ENCODE data around the gene MAP1B. TPM values are rescaled to one million over a fixed set of nuclear protein-coding genes. Genes with fewer than 3 reads are reported as not detected.

Gene MAP1B
- total RNA-seq, 1 experiment from 2014 or later, result 21.9 TPM

- no peak for DNase-seq (ENCODE audit: low spot score)
- in situ Hi-C loops (cut with HindIII; ENCODE audit: low sequenced_read_pairs), result no loop called here
These were observed 18.1 kb downstream of the MAP1B start for GRCh38 chr5:72125271-72125940.

- in situ Hi-C loops (cut with HindIII; ENCODE audit: low sequenced_read_pairs), result no loop called here
- DNase-seq (ENCODE audit: low spot score), result no peak
These were observed 18.8 kb downstream of the MAP1B start for GRCh38 chr5:72125941-72126620.

- in situ Hi-C loops (cut with HindIII; ENCODE audit: low sequenced_read_pairs), result no loop called here
- DNase-seq (ENCODE audit: low spot score), result peak; percentile 46
These were observed 19.5 kb downstream of the MAP1B start for GRCh38 chr5:72126796-72127195.

GRCh38 chr5:72129725-72130124 is 22.4 kb downstream of the MAP1B start:
- in situ Hi-C loops (cut with HindIII; ENCODE audit: low sequenced_read_pairs), result no loop called here
- DNase-seq (ENCODE audit: low spot score), result no peak

- DNase-seq (ENCODE audit: low spot score), result no peak
- in situ Hi-C loops (cut with HindIII; ENCODE audit: low sequenced_read_pairs), result no loop called here
These were observed 23.1 kb downstream of the MAP1B start for GRCh38 chr5:72130351-72130761.

- DNase-seq (ENCODE audit: low spot score), result no peak
- in situ Hi-C loops (cut with HindIII; ENCODE audit: low sequenced_read_pairs), result no loop called here
These were observed 26.1 kb downstream of the MAP1B start for GRCh38 chr5:72133212-72133990.

- in situ Hi-C loops (cut with HindIII; ENCODE audit: low sequenced_read_pairs), result no loop called here
- peak; percentile 47 for DNase-seq (ENCODE audit: low spot score)
These were observed 27.1 kb downstream of the MAP1B start for GRCh38 chr5:72134226-72134899.

GRCh38 chr5:72137826-72138409 is 30.6 kb downstream of the MAP1B start:
- in situ Hi-C loops (cut with HindIII; ENCODE audit: low sequenced_read_pairs), result no loop called here
- DNase-seq (ENCODE audit: low spot score), result no peak

GRCh38 chr5:72138943-72139521 is 31.8 kb downstream of the MAP1B start:
- in situ Hi-C loops (cut with HindIII; ENCODE audit: low sequenced_read_pairs), result no loop called here
- DNase-seq (ENCODE audit: low spot score), result no peak

GRCh38 chr5:72140711-72141110 is 33.4 kb downstream of the MAP1B start:
- in situ Hi-C loops (cut with HindIII; ENCODE audit: low sequenced_read_pairs), result no loop called here

GRCh38 chr5:72141440-72142355 is 34.4 kb downstream of the MAP1B start:
- in situ Hi-C loops (cut with HindIII; ENCODE audit: low sequenced_read_pairs), result no loop called here
- no peak for DNase-seq (ENCODE audit: low spot score)

More at GRCh38 chr5:72140711-72141110, 33.4 kb downstream of the MAP1B start:
- no peak for DNase-seq (ENCODE audit: low spot score)

- DNase-seq (ENCODE audit: low spot score), result peak; percentile 45
These were observed 37.5 kb downstream of the MAP1B start for GRCh38 chr5:72144762-72145161.

GRCh38 chr5:72145348-72145747 is 38.1 kb downstream of the MAP1B start:
- in situ Hi-C loops (cut with HindIII; ENCODE audit: low sequenced_read_pairs), result no loop called here
- DNase-seq (ENCODE audit: low spot score), result no peak

More at GRCh38 chr5:72144762-72145161, 37.5 kb downstream of the MAP1B start:
- in situ Hi-C loops (cut with HindIII; ENCODE audit: low sequenced_read_pairs), result no loop called here

- in situ Hi-C loops (cut with HindIII; ENCODE audit: low sequenced_read_pairs), result no loop called here
- no peak for DNase-seq (ENCODE audit: low spot score)
These were observed 38.8 kb downstream of the MAP1B start for GRCh38 chr5:72146056-72146455.

- DNase-seq (ENCODE audit: low spot score), result no peak
- in situ Hi-C loops (cut with HindIII; ENCODE audit: low sequenced_read_pairs), result no loop called here
These were observed 40.3 kb downstream of the MAP1B start for GRCh38 chr5:72147569-72147968.

GRCh38 chr5:72149742-72150141 is 42.5 kb downstream of the MAP1B start:
- in situ Hi-C loops (cut with HindIII; ENCODE audit: low sequenced_read_pairs), result no loop called here
- peak; percentile 69 for DNase-seq (ENCODE audit: low spot score)

- DNase-seq (ENCODE audit: low spot score), result no peak
- in situ Hi-C loops (cut with HindIII; ENCODE audit: low sequenced_read_pairs), result no loop called here
These were observed 43.9 kb downstream of the MAP1B start for GRCh38 chr5:72151169-72151568.

GRCh38 chr5:72151646-72152045 is 44.4 kb downstream of the MAP1B start:
- in situ Hi-C loops (cut with HindIII; ENCODE audit: low sequenced_read_pairs), result no loop called here
- DNase-seq (ENCODE audit: low spot score), result no peak

Data from G401 (cell line).